Subcutaneous abdominal adipose tissue (tissue), 5 donors: ENCODE measurements around the gene STYXL2.

Source experiments
- H3K27ac ChIP-seq: one replicate; pipeline ENCODE4 v1.7.0; 2013; ENCODE audit warnings: low read depth, mild to moderate bottlenecking, inconsistent platforms, low read length, moderate library complexity
- H3K27me3 ChIP-seq, 5 donors: one replicate each; pipeline ENCODE4 v1.7.0; 2013; ENCODE audit warnings: low read length in 5 of 5, inconsistent platforms in 1 of 5; ENCODE audit not compliant: control insufficient read depth in 5 of 5, insufficient read depth in 4 of 5
- H3K36me3 ChIP-seq, 5 donors: one replicate each; pipeline ENCODE4 v1.7.0; 2013; ENCODE audit warnings: low read length in 5 of 5; ENCODE audit not compliant: control insufficient read depth in 5 of 5, insufficient read depth in 5 of 5
- H3K4me1 ChIP-seq, 5 donors: one replicate each; pipeline ENCODE4 v1.7.0; 2013; ENCODE audit warnings: low read length in 5 of 5, mild to moderate bottlenecking in 3 of 5, moderate library complexity in 1 of 5; ENCODE audit not compliant: control insufficient read depth in 5 of 5, insufficient read depth in 5 of 5
- H3K4me3 ChIP-seq, 5 donors: one replicate each; pipeline ENCODE4 v1.7.0; 2013; ENCODE audit warnings: low read length in 5 of 5, low read depth in 1 of 5
- H3K9ac ChIP-seq, 5 donors: one replicate each; pipeline ENCODE4 v1.7.0; 2013; ENCODE audit warnings: low read length in 5 of 5, mild to moderate bottlenecking in 4 of 5, moderate library complexity in 3 of 5
- H3K9me3 ChIP-seq, 5 donors: one replicate each; pipeline ENCODE4 v1.7.0; 2013; ENCODE audit warnings: low read length in 5 of 5; ENCODE audit not compliant: control insufficient read depth in 5 of 5
- donor health status: healthy.
- donor health status: healthy.
- donor health status: healthy.
- donor health status: healthy.
- donor health status: healthy.

The STYXL2 gene

DNA sequence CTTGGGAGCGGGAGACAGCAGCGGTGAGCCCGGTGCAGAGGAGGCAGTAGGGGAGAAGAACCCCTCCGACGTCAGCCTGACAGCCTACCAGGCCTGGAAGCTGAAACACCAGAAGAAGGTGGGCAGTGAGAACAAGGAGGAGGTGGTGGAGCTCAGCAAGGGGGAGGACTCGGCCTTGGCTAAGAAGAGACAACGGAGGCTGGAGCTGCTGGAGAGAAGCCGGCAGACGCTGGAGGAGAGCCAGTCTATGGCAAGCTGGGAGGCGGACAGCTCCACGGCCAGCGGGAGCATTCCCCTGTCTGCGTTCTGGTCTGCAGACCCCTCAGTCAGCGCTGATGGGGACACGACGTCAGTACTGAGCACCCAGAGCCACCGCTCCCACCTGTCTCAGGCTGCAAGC is 32.9 kb downstream of the STYXL2 start:
- Histone ChIP-seq H3K27me3 (peaks cover 0 to 16% (median 6%) of the 10 kb centered on the region in 5 donors), H3K9ac (no peak overlapping the region), H3K36me3 (no peaks in the 10 kb centered on the region), H3K27ac (no peak overlapping the region), H3K9me3 (no peaks in the 10 kb centered on the region), H3K4me3 (no peak overlapping the region), H3K4me1 (no peaks in the 10 kb centered on the region)

DNA sequence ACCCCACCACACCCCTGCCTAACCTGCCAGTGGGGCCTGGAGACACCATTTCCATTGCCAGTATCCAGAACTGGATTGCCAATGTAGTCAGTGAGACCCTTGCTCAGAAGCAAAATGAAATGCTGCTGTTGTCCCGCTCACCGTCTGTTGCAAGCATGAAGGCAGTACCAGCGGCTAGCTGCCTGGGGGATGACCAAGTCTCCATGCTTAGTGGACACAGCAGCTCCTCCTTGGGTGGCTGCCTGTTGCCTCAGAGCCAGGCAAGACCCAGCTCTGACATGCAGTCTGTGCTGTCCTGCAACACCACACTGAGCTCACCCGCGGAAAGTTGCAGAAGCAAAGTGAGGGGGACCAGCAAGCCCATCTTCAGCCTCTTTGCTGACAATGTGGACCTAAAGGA is 33.4 kb downstream of the STYXL2 start:
- Histone ChIP-seq H3K9me3 (no peaks in the 10 kb centered on the region), H3K4me1 (no peaks in the 10 kb centered on the region), H3K27me3 (peaks cover 0 to 16% (median 6%) of the 10 kb centered on the region in 5 donors), H3K36me3 (no peaks in the 10 kb centered on the region), H3K27ac (no peak overlapping the region), H3K4me3 (no peak overlapping the region), H3K9ac (no peak overlapping the region)

DNA sequence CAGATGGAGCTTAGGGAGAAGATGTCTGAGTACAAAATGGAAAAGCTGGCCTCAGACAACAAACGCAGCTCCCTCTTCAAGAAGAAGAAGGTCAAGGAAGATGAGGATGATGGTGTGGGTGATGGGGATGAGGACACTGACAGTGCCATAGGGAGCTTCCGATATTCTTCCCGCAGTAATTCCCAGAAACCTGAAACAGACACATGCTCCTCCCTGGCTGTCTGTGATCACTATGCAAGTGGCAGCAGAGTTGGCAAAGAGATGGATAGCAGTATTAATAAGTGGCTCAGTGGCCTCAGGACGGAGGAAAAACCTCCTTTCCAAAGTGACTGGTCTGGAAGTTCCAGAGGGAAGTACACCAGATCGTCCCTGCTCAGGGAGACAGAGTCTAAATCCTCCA is 33.8 kb downstream of the STYXL2 start:
- Histone ChIP-seq H3K9ac (no peak overlapping the region), H3K4me3 (no peak overlapping the region), H3K4me1 (no peaks in the 10 kb centered on the region), H3K27ac (no peak overlapping the region), H3K27me3 (peaks cover 0 to 16% (median 6%) of the 10 kb centered on the region in 5 donors), H3K36me3 (no peaks in the 10 kb centered on the region), H3K9me3 (no peaks in the 10 kb centered on the region)

- H3K4me1 ChIP-seq = no peaks in the 10 kb centered on the region
- no peaks in the 10 kb centered on the region for H3K9me3 ChIP-seq
- H3K9ac ChIP-seq = no peak overlapping the region
- no peaks in the 10 kb centered on the region for H3K36me3 ChIP-seq
- no peak overlapping the region for H3K27ac ChIP-seq
- peaks cover 0 to 16% (median 6%) of the 10 kb centered on the region in 5 donors for H3K27me3 ChIP-seq
- no peak overlapping the region for H3K4me3 ChIP-seq
Observed at GRCh38 chr1:167128261-167129227, 34.7 kb downstream of the STYXL2 start.

DNA sequence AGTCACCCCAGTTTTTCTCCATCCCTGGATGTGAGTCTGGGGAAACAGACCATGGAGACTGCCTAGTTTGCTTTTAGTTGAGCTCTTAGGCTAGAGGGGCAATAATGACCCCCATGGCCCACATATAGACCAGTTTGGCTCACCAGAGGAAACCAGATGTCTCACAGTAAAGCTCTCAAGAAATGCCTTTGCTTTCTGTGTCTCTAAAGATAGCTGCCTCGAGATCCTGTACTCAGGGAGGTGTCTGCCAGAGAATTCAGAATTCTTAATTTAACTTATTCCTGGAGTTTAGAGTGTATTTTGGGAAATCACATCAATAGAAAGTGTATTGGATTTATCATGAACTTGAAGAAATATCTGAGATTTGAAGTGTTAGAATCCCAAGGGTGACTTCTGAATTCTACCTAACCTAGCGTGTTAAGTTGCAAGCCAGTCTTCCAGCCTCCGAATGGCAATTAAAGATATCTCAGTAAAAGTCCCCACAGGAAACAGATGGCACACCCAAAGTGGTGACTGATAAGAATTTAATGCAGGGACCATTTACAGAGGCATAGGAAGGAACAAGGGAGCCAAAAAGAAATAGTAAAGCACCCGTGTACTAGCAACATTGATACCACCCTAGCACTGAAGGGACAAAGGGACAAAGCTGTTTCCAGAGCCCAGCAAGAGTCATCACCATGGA is 37.1 kb downstream of the STYXL2 start:
- Histone ChIP-seq H3K4me1 (no peaks in the 10 kb centered on the region), H3K9me3 (no peaks in the 10 kb centered on the region), H3K36me3 (no peaks in the 10 kb centered on the region), H3K4me3 (no peak overlapping the region), H3K27ac (no peak overlapping the region), H3K9ac (no peak overlapping the region), H3K27me3 (peaks cover 0 to 17% (median 6%) of the 10 kb centered on the region in 5 donors)

DNA sequence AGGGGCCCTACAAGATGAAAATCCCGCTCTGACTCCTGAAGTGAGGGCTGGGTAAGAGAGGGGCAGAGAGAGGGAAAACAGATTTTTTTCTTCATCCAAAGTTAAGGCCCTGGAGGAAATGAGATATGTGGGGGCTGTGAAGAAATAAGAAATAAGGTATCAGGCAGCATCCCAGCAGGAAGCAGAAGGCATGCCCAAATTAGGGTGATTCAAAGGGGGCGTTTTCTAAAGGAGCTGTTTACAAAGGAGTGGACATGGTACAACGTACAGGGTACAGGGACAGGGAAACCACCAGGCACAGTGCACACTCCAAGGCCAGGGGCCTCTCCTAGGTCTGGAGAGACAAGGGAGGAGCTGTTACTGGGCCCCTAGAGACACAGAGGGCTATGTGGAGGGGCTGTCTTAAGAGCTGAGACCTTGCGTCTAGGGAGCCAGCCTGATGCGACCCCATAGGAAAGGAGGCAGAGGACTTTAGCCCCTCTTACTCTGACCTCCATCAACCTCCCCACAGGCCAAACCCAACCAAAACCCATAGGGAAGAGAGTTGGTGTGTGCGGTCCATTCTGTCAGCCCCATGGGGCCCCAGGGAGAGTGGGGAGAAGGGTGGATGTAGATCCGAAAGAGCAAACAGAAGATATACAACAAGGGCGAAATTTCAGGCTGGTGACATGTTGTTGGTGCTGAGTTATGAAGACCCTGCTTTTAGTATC is 38.6 kb downstream of the STYXL2 start:
- H3K27me3 ChIP-seq = peaks cover 0 to 3% (median 3%) of the 10 kb centered on the region in 5 donors
- no peak overlapping the region for H3K4me3 ChIP-seq
- no peaks in the 10 kb centered on the region for H3K4me1 ChIP-seq
- H3K9me3 ChIP-seq = no peaks in the 10 kb centered on the region
- H3K27ac ChIP-seq = no peak overlapping the region
- no peak overlapping the region for H3K9ac ChIP-seq
- no peaks in the 10 kb centered on the region for H3K36me3 ChIP-seq

DNA sequence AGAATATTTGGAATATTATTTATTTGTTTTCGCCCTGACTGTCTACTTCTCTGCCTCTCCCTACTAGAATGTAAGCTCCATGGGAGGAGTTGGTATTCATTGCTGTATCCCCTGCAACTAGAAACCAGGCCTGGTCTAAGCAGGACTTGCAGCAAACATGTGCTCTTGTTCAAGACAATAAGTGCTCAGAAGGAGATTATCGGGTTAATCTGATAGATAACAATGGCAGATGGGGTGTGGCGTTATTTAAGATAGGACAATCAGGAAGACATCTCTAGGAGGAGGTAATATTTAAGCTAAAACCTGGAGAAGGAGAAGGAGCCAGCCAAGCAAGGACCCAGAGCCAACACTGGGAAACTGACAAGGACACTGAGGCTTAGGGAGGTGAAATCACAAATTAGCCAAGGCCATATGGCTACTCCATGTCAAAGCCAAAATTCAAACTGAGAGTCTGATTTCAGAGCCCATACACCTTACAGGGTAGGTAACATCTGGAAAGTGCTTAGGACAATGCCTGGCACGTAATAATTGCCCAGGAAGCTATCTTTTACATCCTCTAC is 41.5 kb downstream of the STYXL2 start:
- H3K9me3 ChIP-seq = no peaks in the 10 kb centered on the region
- H3K4me1 ChIP-seq = no peaks in the 10 kb centered on the region
- H3K4me3 ChIP-seq = no peak overlapping the region
- H3K27ac ChIP-seq = no peak overlapping the region
- peaks cover 0 to 3% (median 3%) of the 10 kb centered on the region in 5 donors for H3K27me3 ChIP-seq
- no peak overlapping the region for H3K9ac ChIP-seq
- no peaks in the 10 kb centered on the region for H3K36me3 ChIP-seq

GRCh38 chr1:167136191-167136614 is 42.3 kb downstream of the STYXL2 start:
- Histone ChIP-seq H3K27ac (no peak overlapping the region), H3K4me1 (no peaks in the 10 kb centered on the region), H3K27me3 (peaks cover 0 to 3% (median 2%) of the 10 kb centered on the region in 5 donors), H3K36me3 (no peaks in the 10 kb centered on the region), H3K4me3 (no peak overlapping the region), H3K9me3 (no peaks in the 10 kb centered on the region), H3K9ac (no peak overlapping the region)

GRCh38 chr1:167136806-167137205 is 42.9 kb downstream of the STYXL2 start:
- H3K27ac ChIP-seq = no peak overlapping the region
- H3K27me3 ChIP-seq = peaks cover 0 to 3% (median 2%) of the 10 kb centered on the region in 5 donors
- no peaks in the 10 kb centered on the region for H3K4me1 ChIP-seq
- no peak overlapping the region for H3K9ac ChIP-seq
- no peak overlapping the region for H3K4me3 ChIP-seq
- peaks cover 0 to under 1% (median 0%) of the 10 kb centered on the region in 5 donors for H3K9me3 ChIP-seq
- no peaks in the 10 kb centered on the region for H3K36me3 ChIP-seq
